SU-DHL-6 (cell line): ENCODE results near the gene BMP15.

Source experiments
- H2AFZ ChIP-seq: fragments of 200-600 bp; sonication (generic); 2 replicates; pipeline ENCODE4 v1.6.1; 2014; ENCODE audit warnings: low read depth, mild to moderate bottlenecking, moderate library complexity, mixed read lengths, antibody characterized with exemption, low read length; ENCODE audit not compliant: severe bottlenecking
- H3F3A ChIP-seq: fragments of 200-600 bp; shearing (Covaris generic); 2 replicates; pipeline ENCODE4 v1.6.0; 2016; ENCODE audit warnings: antibody characterized with exemption, mild to moderate bottlenecking; ENCODE audit not compliant: insufficient read depth
- H3K27ac ChIP-seq: fragments of 200-600 bp; sonication (generic); 2 replicates; pipeline ENCODE4 v1.5.1; 2016; ENCODE audit warnings: low read depth, mild to moderate bottlenecking, low read length, moderate library complexity, mixed read lengths
- H3K27me3 ChIP-seq: fragments of 200-600 bp; sonication (generic), shearing (Covaris generic); 2 replicates; pipeline ENCODE4 v1.6.0; 2014; ENCODE audit warnings: mild to moderate bottlenecking, low read length
- H3K36me3 ChIP-seq: fragments of 200-600 bp; sonication (generic); 2 replicates; pipeline ENCODE4 v1.6.1; 2014; ENCODE audit warnings: mild to moderate bottlenecking, low read length, mixed read lengths
- H3K4me2 ChIP-seq: fragments of 300-600, 200-600 bp; shearing (Covaris generic), sonication (generic); 2 replicates; pipeline ENCODE4 v1.6.0; 2014; ENCODE audit warnings: low read length, low read depth, mild to moderate bottlenecking; ENCODE audit not compliant: poor library complexity, severe bottlenecking
- H3K4me3 ChIP-seq: fragments of 200-600 bp; sonication (generic); 2 replicates; pipeline ENCODE4 v1.5.1; 2014; ENCODE audit warnings: antibody characterized with exemption, low read length, mild to moderate bottlenecking, mixed read lengths; ENCODE audit not compliant: insufficient read depth, poor library complexity, severe bottlenecking
- H3K79me2 ChIP-seq: fragments of 200-600 bp; sonication (generic); 2 replicates; pipeline ENCODE4 v1.6.1; 2014; ENCODE audit warnings: mild to moderate bottlenecking, low read length, moderate library complexity; ENCODE audit not compliant: insufficient read depth
- H3K9ac ChIP-seq: fragments of 200-600 bp; sonication (generic); 2 replicates; pipeline ENCODE4 v1.7.0; 2014; ENCODE audit warnings: mild to moderate bottlenecking, low read length
- H3K9me2 ChIP-seq: fragments of 200-600 bp; sonication (generic); replicated peaks from 2 replicates; pipeline ENCODE4 v1.6.1; 2014; ENCODE audit warnings: low read length; ENCODE audit not compliant: insufficient read depth
- H3K9me3 ChIP-seq: fragments of 200-600 bp; sonication (generic); 2 replicates; pipeline ENCODE4 v1.6.1; 2014; ENCODE audit warnings: low read length, mixed read lengths; ENCODE audit not compliant: insufficient read depth
- H4K20me1 ChIP-seq: fragments of 200-600 bp; sonication (generic); 2 replicates; pipeline ENCODE4 v1.6.1; 2014; ENCODE audit warnings: low read depth, mild to moderate bottlenecking, antibody characterized with exemption, low read length, moderate library complexity, mixed read lengths
- EZH2phosphoT487 ChIP-seq: fragments of 200-600 bp; sonication (generic), shearing (Covaris generic); conservative IDR thresholded peaks from 2 replicates; pipeline ENCODE4 v1.6.1; 2018; ENCODE audit warnings: mild to moderate bottlenecking, antibody characterized with exemption, low read length, moderate library complexity, mixed read lengths
- TF ChIP-seq, protein P1 (sequence below): fragments of 200-600 bp; sonication (generic); IDR thresholded peaks from one replicate; pipeline ENCODE4 v1.5.1; 2017; ENCODE audit warnings: antibody characterized with exemption, mild to moderate bottlenecking, low read length, moderate library complexity; ENCODE audit not compliant: insufficient read depth, poor library complexity, severe bottlenecking

Gene BMP15

GRCh38 chrX:50881028-50881427 lies 29.5 kb upstream of the BMP15 start:
- no peaks in the 10 kb centered on the region for H3F3A ChIP-seq
- no peak overlapping the region for H3K27ac ChIP-seq
- no peak overlapping the region for H3K9ac ChIP-seq
- no peak overlapping the region for H2AFZ ChIP-seq
- no peak overlapping the region for H3K4me2 ChIP-seq
- no peaks in the 10 kb centered on the region for H3K9me2 ChIP-seq
- no peaks in the 10 kb centered on the region for H3K36me3 ChIP-seq
- H4K20me1 ChIP-seq, result no peaks in the 10 kb centered on the region
- no peaks in the 10 kb centered on the region for H3K79me2 ChIP-seq
- TF ChIP-seq, protein P1, sequence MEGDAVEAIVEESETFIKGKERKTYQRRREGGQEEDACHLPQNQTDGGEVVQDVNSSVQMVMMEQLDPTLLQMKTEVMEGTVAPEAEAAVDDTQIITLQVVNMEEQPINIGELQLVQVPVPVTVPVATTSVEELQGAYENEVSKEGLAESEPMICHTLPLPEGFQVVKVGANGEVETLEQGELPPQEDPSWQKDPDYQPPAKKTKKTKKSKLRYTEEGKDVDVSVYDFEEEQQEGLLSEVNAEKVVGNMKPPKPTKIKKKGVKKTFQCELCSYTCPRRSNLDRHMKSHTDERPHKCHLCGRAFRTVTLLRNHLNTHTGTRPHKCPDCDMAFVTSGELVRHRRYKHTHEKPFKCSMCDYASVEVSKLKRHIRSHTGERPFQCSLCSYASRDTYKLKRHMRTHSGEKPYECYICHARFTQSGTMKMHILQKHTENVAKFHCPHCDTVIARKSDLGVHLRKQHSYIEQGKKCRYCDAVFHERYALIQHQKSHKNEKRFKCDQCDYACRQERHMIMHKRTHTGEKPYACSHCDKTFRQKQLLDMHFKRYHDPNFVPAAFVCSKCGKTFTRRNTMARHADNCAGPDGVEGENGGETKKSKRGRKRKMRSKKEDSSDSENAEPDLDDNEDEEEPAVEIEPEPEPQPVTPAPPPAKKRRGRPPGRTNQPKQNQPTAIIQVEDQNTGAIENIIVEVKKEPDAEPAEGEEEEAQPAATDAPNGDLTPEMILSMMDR, result no peak
- no peak for TF ChIP-seq EZH2phosphoT487
- H3K9me3 ChIP-seq, result no peaks in the 10 kb centered on the region
- H3K27me3 ChIP-seq, result no peaks in the 10 kb centered on the region
- H3K4me3 ChIP-seq, result no peak overlapping the region

- Histone ChIP-seq H3K9me3 (no peaks in the 10 kb centered on the region), H3K27ac (no peak overlapping the region), H3K9ac (no peak overlapping the region), H2AFZ (no peak overlapping the region), H3K4me2 (no peak overlapping the region), H3K27me3 (no peaks in the 10 kb centered on the region), H3K9me2 (no peaks in the 10 kb centered on the region), H3K79me2 (no peaks in the 10 kb centered on the region), H4K20me1 (no peaks in the 10 kb centered on the region), H3K4me3 (no peak overlapping the region), H3F3A (no peaks in the 10 kb centered on the region), H3K36me3 (no peaks in the 10 kb centered on the region)
- TF ChIP-seq, protein P1, result no peak
- no peak for TF ChIP-seq EZH2phosphoT487
Measured at GRCh38 chrX:50888884-50889283, 21.7 kb upstream of the BMP15 start.

DNA sequence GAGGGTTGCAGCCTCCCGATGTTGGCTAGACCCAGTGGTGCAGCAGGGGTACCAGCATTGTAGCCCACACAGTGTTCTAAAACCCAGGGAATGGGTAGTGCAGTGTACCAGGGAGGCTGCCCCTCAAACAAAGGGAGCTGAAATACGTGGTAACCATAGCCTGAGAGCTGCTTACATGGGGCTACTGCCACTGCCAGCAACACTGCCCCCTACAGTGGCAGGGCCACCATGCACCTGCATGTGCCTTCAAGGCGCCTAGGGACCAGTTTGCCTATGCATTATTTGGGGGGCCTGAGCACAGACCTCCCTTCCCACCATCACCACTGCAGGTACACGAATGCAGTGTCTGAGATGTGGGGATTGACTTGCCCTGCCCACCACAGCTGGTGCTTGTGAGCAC lies 21.0 kb upstream of the BMP15 start:
- Histone ChIP-seq H4K20me1 (no peaks in the 10 kb centered on the region), H3K36me3 (no peaks in the 10 kb centered on the region), H3K4me2 (no peak overlapping the region), H3K27ac (no peak overlapping the region), H3K4me3 (no peak overlapping the region), H3K9me2 (no peaks in the 10 kb centered on the region), H2AFZ (no peak overlapping the region), H3K27me3 (no peaks in the 10 kb centered on the region), H3K9me3 (no peaks in the 10 kb centered on the region), H3K9ac (no peak overlapping the region), H3K79me2 (no peaks in the 10 kb centered on the region), H3F3A (no peaks in the 10 kb centered on the region)
- TF ChIP-seq, protein P1, result no peak

GRCh38 chrX:50893047-50893446 lies 17.5 kb upstream of the BMP15 start:
- Histone ChIP-seq H3K27me3 (no peaks in the 10 kb centered on the region), H2AFZ (no peak overlapping the region), H3K9ac (no peak overlapping the region), H3K36me3 (no peaks in the 10 kb centered on the region), H3K9me2 (no peaks in the 10 kb centered on the region), H3K9me3 (no peaks in the 10 kb centered on the region), H3F3A (no peaks in the 10 kb centered on the region), H4K20me1 (no peaks in the 10 kb centered on the region), H3K4me2 (no peak overlapping the region), H3K79me2 (no peaks in the 10 kb centered on the region), H3K4me3 (no peak overlapping the region), H3K27ac (no peak overlapping the region)
- TF ChIP-seq, protein P1, result no peak
- TF ChIP-seq EZH2phosphoT487, result no peak
